ENCODE data around the gene DLX3.

DLX3 gene

GRCh38 chr17:50037321-50038107 lies 42.5 kb upstream of the DLX3 start:
- TF ChIP-seq CSDC2 (CRISPR knock-in tag; IDR thresholded peaks at IDR 0.05) (0 out of 2 replicates have a peak, but pooled peaks have one; percentile 56), TCF4 (CRISPR knock-in tag; IDR thresholded peaks at IDR 0.05; ENCODE audit: borderline replicate concordance) (no peak)
- peak; percentile 91 for ATAC-seq

- ATAC-seq, result no peak
- TF ChIP-seq SNAI2 (CRISPR knock-in tag; IDR thresholded peaks at IDR 0.05) (no peak), ARNTL (CRISPR knock-in tag; IDR thresholded peaks at IDR 0.05; ENCODE audit: borderline replicate concordance, low read depth) (no peak), OSR1 (CRISPR knock-in tag; IDR thresholded peaks at IDR 0.05) (no peak), TOX (CRISPR knock-in tag; IDR thresholded peaks at IDR 0.05; ENCODE audit: borderline replicate concordance) (no peak)
Measured at GRCh38 chr17:50036455-50037261, 41.6 kb upstream of the DLX3 start.

GRCh38 chr17:50035945-50036344 lies 40.9 kb upstream of the DLX3 start:
- no peak for TF ChIP-seq TSHZ2 (CRISPR knock-in tag; IDR thresholded peaks at IDR 0.05)
- no peak for TF ChIP-seq CSRNP3 (CRISPR knock-in tag; IDR thresholded peaks at IDR 0.05)
- TF ChIP-seq ARNTL (CRISPR knock-in tag; IDR thresholded peaks at IDR 0.05; ENCODE audit: borderline replicate concordance, low read depth), result no peak
- no peak for TF ChIP-seq PPARA (CRISPR knock-in tag; IDR thresholded peaks at IDR 0.05; ENCODE audit: borderline replicate concordance)
- no peak for TF ChIP-seq CSDC2 (CRISPR knock-in tag; IDR thresholded peaks at IDR 0.05)
- no peak for TF ChIP-seq ZC3H10 (CRISPR knock-in tag; IDR thresholded peaks at IDR 0.05)
- TF ChIP-seq ZNF8 (CRISPR knock-in tag; IDR thresholded peaks at IDR 0.05), result no peak
- no peak for TF ChIP-seq POU6F1 (CRISPR knock-in tag; IDR thresholded peaks at IDR 0.05; ENCODE audit: borderline replicate concordance, low read depth)
- TF ChIP-seq SNAI2 (CRISPR knock-in tag; IDR thresholded peaks at IDR 0.05), result no peak
- no peak for TF ChIP-seq ESRRG (CRISPR knock-in tag; IDR thresholded peaks at IDR 0.05)
- no peak for ATAC-seq

- no peak for ATAC-seq
- TF ChIP-seq ZNF565 (CRISPR knock-in tag; conservative IDR thresholded peaks at IDR 0.05; ENCODE audit: low read depth) (no peak), ZC3H10 (CRISPR knock-in tag; IDR thresholded peaks at IDR 0.05) (no peak)
Measured at GRCh38 chr17:50035421-50035879, 40.4 kb upstream of the DLX3 start.

GRCh38 chr17:50034498-50035364 lies 39.7 kb upstream of the DLX3 start:
- TF ChIP-seq ISL1 (CRISPR knock-in tag; IDR thresholded peaks at IDR 0.05), result no peak
- no peak for TF ChIP-seq ZFP3 (CRISPR knock-in tag; IDR thresholded peaks at IDR 0.05)
- ATAC-seq, result no peak
